Prostate gland (tissue), 2 donors: Measurements from ENCODE around the gene FRMD4A. TPM values are rescaled to one million over a fixed set of nuclear protein-coding genes. Genes with fewer than 3 reads are reported as not detected.
"Not testable (repeated sequence)": the region's sequence is repeated elsewhere in the genome, so short reads cannot be mapped to it uniquely, and the experiment has no call there.

Experiments used
- DNase-seq: peaks from one replicate; pipeline ENCODE4 v3.0.0-alpha.2; 2019; ENCODE audit warnings: low spot score
- H3K27ac ChIP-seq, 2 donors: fragments of 200-600 bp; sonication (generic); 2 replicates each; pipeline ENCODE4 v1.5.1; 2017 to 2019
- H3K27me3 ChIP-seq: fragments of 200-600 bp; sonication (generic); replicated peaks from 2 replicates; pipeline ENCODE4 v1.5.1; 2019; ENCODE audit not compliant: insufficient read depth
- H3K36me3 ChIP-seq, 2 donors: fragments of 200-600 bp; sonication (generic); 1 replicate in 1 of 2; 2 replicates in 1 of 2; pipeline versions ENCODE4 v1.5.1 to v1.8.1; 2017 to 2019
- H3K4me1 ChIP-seq: fragments of 200-600 bp; sonication (generic); replicated peaks from 2 replicates; pipeline ENCODE4 v1.5.1; 2019
- H3K4me3 ChIP-seq, 2 donors: fragments of 200-600 bp; sonication (generic); 2 replicates each; pipeline ENCODE4 v1.5.1; 2017 to 2019
- H3K9me3 ChIP-seq: fragments of 200-600 bp; sonication (generic); 2 replicates; pipeline ENCODE4 v1.5.1; 2017
- POLR2A ChIP-seq: fragments of 450-650 bp; IDR thresholded peaks from one replicate; pipeline ENCODE4 v1.6.1; 2016; ENCODE audit warnings: antibody characterized with exemption, mild to moderate bottlenecking
- POLR2AphosphoS5 ChIP-seq: sonication (generic); formaldehyde crosslinking; IDR thresholded peaks from one replicate; pipeline ENCODE4 v1.6.1; 2017; ENCODE audit warnings: antibody characterized with exemption
- WGBS: methylation state at CpG from one replicate; pipeline ENCODE4 v1.1.5; 2018; 5-methylcytosine and 5-hydroxymethylcytosine counted together
- intact Hi-C: fragments of 100-400 bp; cut with DNase I; formaldehyde crosslinking; loops from one replicate; pipeline ENCODE4 v1.14.2; 2022
- total RNA-seq, 2 donors: library from RNA; depleted of rRNA; stranded (reverse); fragments of >200 nt; gene quantifications; one replicate each; pipeline ENCODE4 v1.1.0, GENCODE V29; 2016
- TF ChIP-seq, protein P1 (sequence below), 4 experiments: fragments of 200-600 bp in 2 of 4; fragments of 450-650 bp in 2 of 4; sonication (generic) in 2 of 4; IDR thresholded peaks; 1 replicate in 3 of 4; 2 replicates in 1 of 4; pipeline ENCODE4 v1.5.1; 2016 to 2019; ENCODE audit warnings: antibody characterized with exemption in 4 of 4, mild to moderate bottlenecking in 2 of 4, moderate library complexity in 2 of 4

FRMD4A gene
- total RNA-seq, 2 donors from 2014 or later, result 38.0 to 53.2 TPM

DNA sequence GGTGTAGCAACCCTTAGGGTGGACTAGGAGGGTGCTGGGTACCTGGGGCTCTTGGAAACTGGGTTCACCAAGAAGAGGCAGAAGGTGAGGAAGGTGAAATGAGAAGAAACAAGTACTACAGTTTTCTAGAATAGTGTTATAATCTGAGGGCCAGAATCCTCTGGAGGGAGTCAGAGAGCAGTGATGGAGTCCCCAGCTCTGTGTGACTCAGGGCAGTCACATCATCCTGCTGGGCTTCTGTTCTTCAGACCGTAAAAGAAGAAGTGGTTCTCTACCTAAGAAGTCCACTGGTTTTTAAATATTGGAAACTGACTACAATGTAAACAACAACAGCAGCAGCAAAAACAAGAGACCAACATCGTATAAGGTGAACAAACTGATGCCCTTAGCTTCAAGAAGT lies 546.7 kb downstream of the FRMD4A start:
- no peak for TF ChIP-seq POLR2A
- TF ChIP-seq, protein P1, sequence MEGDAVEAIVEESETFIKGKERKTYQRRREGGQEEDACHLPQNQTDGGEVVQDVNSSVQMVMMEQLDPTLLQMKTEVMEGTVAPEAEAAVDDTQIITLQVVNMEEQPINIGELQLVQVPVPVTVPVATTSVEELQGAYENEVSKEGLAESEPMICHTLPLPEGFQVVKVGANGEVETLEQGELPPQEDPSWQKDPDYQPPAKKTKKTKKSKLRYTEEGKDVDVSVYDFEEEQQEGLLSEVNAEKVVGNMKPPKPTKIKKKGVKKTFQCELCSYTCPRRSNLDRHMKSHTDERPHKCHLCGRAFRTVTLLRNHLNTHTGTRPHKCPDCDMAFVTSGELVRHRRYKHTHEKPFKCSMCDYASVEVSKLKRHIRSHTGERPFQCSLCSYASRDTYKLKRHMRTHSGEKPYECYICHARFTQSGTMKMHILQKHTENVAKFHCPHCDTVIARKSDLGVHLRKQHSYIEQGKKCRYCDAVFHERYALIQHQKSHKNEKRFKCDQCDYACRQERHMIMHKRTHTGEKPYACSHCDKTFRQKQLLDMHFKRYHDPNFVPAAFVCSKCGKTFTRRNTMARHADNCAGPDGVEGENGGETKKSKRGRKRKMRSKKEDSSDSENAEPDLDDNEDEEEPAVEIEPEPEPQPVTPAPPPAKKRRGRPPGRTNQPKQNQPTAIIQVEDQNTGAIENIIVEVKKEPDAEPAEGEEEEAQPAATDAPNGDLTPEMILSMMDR (IDR thresholded peaks at IDR 0.05), result no peak
- no peak for TF ChIP-seq POLR2AphosphoS5
- no peak for DNase-seq
- H3K27me3 ChIP-seq, result no peaks in the 10 kb centered on the region
- no peaks in the 10 kb centered on the region for H3K4me1 ChIP-seq
- no peaks in the 10 kb centered on the region for H3K9me3 ChIP-seq
- no peaks in the 10 kb centered on the region for H3K36me3 ChIP-seq
- intact Hi-C loops, result loop anchor here (10.0 kb wide), 1 partner anchor 691 kb away; no protein-coding TSS in a partner anchor
- H3K27ac ChIP-seq, result no peak overlapping the region
- H3K4me3 ChIP-seq, result no peak overlapping the region
- 69% methylated on average over 2 of the region's 2 CpGs for WGBS

DNA sequence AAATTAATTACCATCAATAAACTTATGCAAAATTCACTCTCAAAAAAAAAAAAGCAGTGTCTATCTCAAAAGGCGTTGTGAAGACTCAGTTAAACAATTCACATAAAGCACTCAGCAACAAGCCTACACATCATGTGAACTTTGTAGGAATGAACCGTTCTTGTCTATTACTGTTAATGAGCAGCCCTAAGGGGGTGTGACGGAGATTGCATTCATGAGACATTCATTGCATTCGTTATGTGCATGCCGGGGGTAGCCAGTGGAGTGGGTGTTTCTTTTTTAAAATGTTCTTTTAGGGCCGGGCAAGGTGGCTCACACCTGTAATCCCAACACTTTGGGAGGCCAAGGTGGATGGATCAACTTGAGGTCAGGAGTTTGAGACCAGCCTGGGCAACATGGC lies 551.0 kb downstream of the FRMD4A start:
- WGBS, result 77% methylated on average over 6 of the region's 6 CpGs
- TF ChIP-seq, protein P1 (IDR thresholded peaks at IDR 0.05), result no peak
- TF ChIP-seq POLR2AphosphoS5, result no peak
- no peak for TF ChIP-seq POLR2A
- Histone ChIP-seq H3K27ac (no peak overlapping the region), H3K27me3 (no peaks in the 10 kb centered on the region), H3K9me3 (no peaks in the 10 kb centered on the region), H3K36me3 (no peaks in the 10 kb centered on the region), H3K4me3 (no peak overlapping the region), H3K4me1 (no peaks in the 10 kb centered on the region)
- intact Hi-C loops, result loop anchor here (2.0 to 10.0 kb wide), 2 partner anchors 119 to 695 kb away; no protein-coding TSS in a partner anchor
- no peak for DNase-seq

DNA sequence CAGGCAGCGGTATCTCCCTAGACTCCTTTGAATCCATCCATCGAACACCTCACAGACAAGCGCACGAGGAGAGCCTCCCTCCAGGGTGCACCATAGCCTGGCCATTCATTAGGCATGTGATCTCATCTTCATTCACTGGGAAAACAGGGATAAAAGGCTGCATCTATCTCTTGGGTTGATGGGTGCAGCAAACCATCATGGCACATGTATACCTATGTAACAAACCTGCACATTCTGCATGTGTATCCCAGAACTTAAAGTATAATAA lies 552.1 kb downstream of the FRMD4A start:
- H3K4me3 ChIP-seq, H3K9me3 ChIP-seq, DNase-seq, H3K27me3 ChIP-seq, H3K27ac ChIP-seq, H3K4me1 ChIP-seq, H3K36me3 ChIP-seq: not testable (repeated sequence)
- WGBS, result 87% methylated on average over 4 of the region's 4 CpGs
- intact Hi-C loops, result loop anchor here (2.0 kb wide), 1 partner anchor 118 kb away; no protein-coding TSS in a partner anchor

DNA sequence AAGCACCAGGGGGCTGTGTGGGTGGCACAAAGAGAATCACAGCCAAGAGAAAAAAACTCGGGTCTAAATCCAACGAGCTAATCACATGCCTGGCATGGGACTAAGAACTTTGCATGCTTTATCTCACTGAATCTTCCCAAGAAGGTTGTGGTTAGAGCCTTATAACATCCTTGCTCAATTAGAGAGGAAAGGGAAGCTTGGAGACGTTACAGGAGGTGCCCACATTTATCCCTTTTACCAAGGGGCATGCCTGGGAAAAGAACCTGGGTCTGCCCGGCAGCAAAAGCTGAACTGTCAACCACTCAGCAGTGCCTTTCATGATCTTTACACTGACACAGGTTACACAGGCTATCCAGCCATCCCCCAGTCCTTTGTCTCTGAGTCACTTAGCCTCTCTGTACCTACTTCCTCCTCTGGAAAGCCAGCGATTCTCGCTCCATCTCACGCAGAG lies 553.8 kb downstream of the FRMD4A start:
- H3K4me3 ChIP-seq, result no peak overlapping the region
- H3K4me1 ChIP-seq, result no peaks in the 10 kb centered on the region
- no peaks in the 10 kb centered on the region for H3K27me3 ChIP-seq
- intact Hi-C loops, result loop anchor here (2.0 kb wide), 1 partner anchor 164 kb away; no protein-coding TSS in a partner anchor
- no peak overlapping the region for H3K27ac ChIP-seq
- no peak for TF ChIP-seq POLR2AphosphoS5
- TF ChIP-seq, protein P1 (IDR thresholded peaks at IDR 0.05), result no peak
- TF ChIP-seq POLR2A, result no peak
- no peaks in the 10 kb centered on the region for H3K9me3 ChIP-seq
- no peaks in the 10 kb centered on the region for H3K36me3 ChIP-seq
- DNase-seq, result no peak
- 59% methylated on average over 7 of the region's 7 CpGs for WGBS

DNA sequence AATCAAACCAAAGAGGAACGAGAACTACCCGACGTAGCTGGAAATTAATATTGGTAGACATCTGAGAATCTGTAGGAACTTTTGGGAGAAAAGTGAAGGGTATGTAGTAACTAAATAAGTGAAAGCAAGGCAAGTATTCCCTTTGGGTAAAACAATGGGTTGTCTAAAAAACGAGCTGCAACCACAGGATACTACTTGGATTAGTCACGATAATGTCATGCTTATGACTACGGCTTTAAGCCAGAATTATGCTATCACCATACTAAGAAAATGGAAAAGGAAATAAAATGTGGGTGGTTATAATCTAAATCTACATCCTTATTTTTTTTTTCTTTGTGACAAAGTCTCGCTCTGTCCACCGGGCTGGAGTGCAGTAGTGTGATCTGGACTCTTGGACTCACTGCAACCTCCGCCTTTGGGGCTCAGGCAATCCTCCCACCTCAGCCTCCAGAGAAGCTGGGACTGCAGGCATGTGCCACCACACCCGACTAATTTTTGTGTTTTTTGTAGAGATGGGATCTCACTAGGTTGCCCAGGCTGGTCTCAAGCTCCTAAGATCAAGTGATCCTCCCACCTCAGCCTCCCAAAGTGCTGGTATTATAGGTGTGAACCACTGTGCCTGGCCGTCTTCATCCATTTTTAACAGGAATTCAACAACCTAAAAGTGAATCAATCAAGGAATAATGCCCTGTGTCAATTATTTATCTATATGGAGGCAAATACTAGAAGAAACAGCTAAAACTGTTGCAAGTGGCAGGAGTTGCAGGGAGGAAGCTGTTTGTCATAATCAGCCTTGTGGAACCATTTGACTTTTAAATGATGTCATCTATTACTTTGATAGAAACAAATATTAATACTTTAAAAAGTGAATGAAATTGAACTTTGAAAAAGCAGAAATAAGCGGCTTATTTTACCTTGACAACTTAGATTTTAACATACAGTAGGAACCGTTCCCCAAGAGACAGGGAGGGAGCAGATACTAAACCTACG lies 554.6 kb downstream of the FRMD4A start:
- Histone ChIP-seq H3K4me3 (no peak overlapping the region), H3K27me3 (no peaks in the 10 kb centered on the region), H3K27ac (no peak overlapping the region), H3K36me3 (no peaks in the 10 kb centered on the region), H3K9me3 (no peaks in the 10 kb centered on the region), H3K4me1 (no peaks in the 10 kb centered on the region)
- TF ChIP-seq, protein P1 (IDR thresholded peaks at IDR 0.05), result no peak
- DNase-seq, result no peak
- WGBS, result 94% methylated on average over 14 of the region's 14 CpGs
- intact Hi-C loops, result loop anchor here (2.0 kb wide), 1 partner anchor 163 kb away; no protein-coding TSS in a partner anchor
